ENCODE results near the gene LCE2D.

GRCh38 chr1:152640351-152640750, 22.8 kb upstream of the LCE2D start:
- TF ChIP-seq CTCF (optimal IDR thresholded peaks at IDR 0.05 in 1 of 3, IDR thresholded peaks at IDR 0.05 in 1 of 3, conservative IDR thresholded peaks at IDR 0.05 in 1 of 3; ENCODE audit: extremely low read depth in 1 of 3, insufficient read depth in 2 of 3, low read length in 3 of 3): no peak
- no peak for TF ChIP-seq EZH2 (IDR thresholded peaks at IDR 0.05; ENCODE audit: low read length)

Measured in keratinocyte (primary cell).